CD14-positive monocyte (primary cell): ENCODE results near the gene ERCC2. TPM values are rescaled to one million over a fixed set of nuclear protein-coding genes. Genes with fewer than 3 reads are reported as not detected.

ENCODE experiments used
- DNase-seq, 3 donors: peaks; one replicate each; pipeline ENCODE4 v3.0.0-alpha.2; 2011 to 2022
- H2AFZ ChIP-seq: 2 replicates; pipeline ENCODE4 v1.6.0; 2012; ENCODE audit warnings: mild to moderate bottlenecking, low read depth, low read length, inconsistent platforms; ENCODE audit not compliant: insufficient read depth, poor library complexity, severe bottlenecking
- H3K27ac ChIP-seq, 2 donors: 1 replicate in 1 of 2; 2 replicates in 1 of 2; pipeline ENCODE4 v1.5.1; 2012 to 2013; ENCODE audit warnings: low read length in 2 of 2, control low read depth in 1 of 2, inconsistent platforms in 1 of 2, low read depth in 1 of 2, mild to moderate bottlenecking in 1 of 2
- H3K27me3 ChIP-seq, 2 donors: one replicate each; pipeline versions ENCODE4 v1.6.0 to v1.6.1; 2011 to 2013; ENCODE audit warnings: low read length in 2 of 2; ENCODE audit not compliant: control insufficient read depth in 2 of 2, insufficient read depth in 2 of 2
- H3K36me3 ChIP-seq, 2 donors: replicated peaks in 1 of 2; 1 replicate in 1 of 2; 2 replicates in 1 of 2; pipeline versions ENCODE4 v1.5.1 to v1.6.1; 2012 to 2013; ENCODE audit warnings: low read length in 2 of 2, control low read depth in 1 of 2, inconsistent platforms in 1 of 2, mild to moderate bottlenecking in 1 of 2; ENCODE audit not compliant: insufficient read depth in 2 of 2, control insufficient read depth in 1 of 2
- H3K4me1 ChIP-seq, 2 donors: 1 replicate in 1 of 2; 2 replicates in 1 of 2; pipeline versions ENCODE4 v1.5.1 to v1.6.1; 2012 to 2013; ENCODE audit warnings: low read length in 2 of 2, control low read depth in 1 of 2, inconsistent platforms in 1 of 2, mild to moderate bottlenecking in 1 of 2, moderate library complexity in 1 of 2; ENCODE audit not compliant: insufficient read depth in 2 of 2, control insufficient read depth in 1 of 2
- H3K4me2 ChIP-seq: replicated peaks from 2 replicates; pipeline ENCODE3; 2012; ENCODE audit warnings: low read length, moderate library complexity, mild to moderate bottlenecking; ENCODE audit not compliant: poor library complexity, severe bottlenecking; ENCODE audit errors: extremely low read depth
- H3K4me3 ChIP-seq, 3 experiments: fragments of 200-600 bp in 1 of 3; sonication (generic) in 1 of 3; replicated peaks in 1 of 3; 1 replicate in 2 of 3; 2 replicates in 1 of 3; pipeline ENCODE4 v1.5.1; 2011 to 2013; ENCODE audit warnings: low read length in 3 of 3, mild to moderate bottlenecking in 3 of 3, control low read depth in 2 of 3, low read depth in 2 of 3, inconsistent platforms in 1 of 3, moderate library complexity in 1 of 3
- H3K79me2 ChIP-seq: 2 replicates; pipeline ENCODE4 v1.6.0; 2012; ENCODE audit warnings: mild to moderate bottlenecking, control low read depth, inconsistent platforms, low read length, moderate library complexity; ENCODE audit not compliant: insufficient read depth
- H3K9ac ChIP-seq: 2 replicates; pipeline ENCODE4 v1.6.0; 2017; ENCODE audit warnings: low read length, mild to moderate bottlenecking; ENCODE audit not compliant: insufficient read depth, poor library complexity, severe bottlenecking
- H3K9me3 ChIP-seq, 2 donors: replicated peaks in 1 of 2; 1 replicate in 1 of 2; 2 replicates in 1 of 2; pipeline versions ENCODE4 v1.5.1 to v1.6.1; 2012 to 2013; ENCODE audit warnings: low read length in 2 of 2, control low read depth in 1 of 2; ENCODE audit not compliant: control insufficient read depth in 1 of 2, insufficient read depth in 1 of 2
- H4K20me1 ChIP-seq: 2 replicates; pipeline ENCODE4 v1.6.0; 2012; ENCODE audit warnings: mild to moderate bottlenecking, low read length, control low read depth, moderate library complexity; ENCODE audit not compliant: insufficient read depth
- H3K27ac Mint-ChIP-seq, 7 donors: one replicate each; pipeline ENCODE4 v1.8.0; 2020; ENCODE audit warnings: mild to moderate bottlenecking in 7 of 7, mixed read lengths in 7 of 7, moderate library complexity in 6 of 7, inconsistent platforms in 2 of 7
- H3K27me3 Mint-ChIP-seq, 3 donors: one replicate each; pipeline ENCODE4 v1.8.0; 2021 to 2022; ENCODE audit warnings: low read depth in 3 of 3, mild to moderate bottlenecking in 3 of 3, mixed read lengths in 3 of 3, moderate library complexity in 3 of 3, inconsistent platforms in 1 of 3
- H3K36me3 Mint-ChIP-seq, 2 donors: one replicate each; pipeline ENCODE4 v1.8.0; 2020; ENCODE audit warnings: mixed read lengths in 2 of 2, inconsistent platforms in 1 of 2, mild to moderate bottlenecking in 1 of 2
- H3K4me1 Mint-ChIP-seq: one replicate; pipeline ENCODE4 v1.8.0; 2020; ENCODE audit warnings: mild to moderate bottlenecking, mixed read lengths
- H3K4me3 Mint-ChIP-seq, 2 donors: one replicate each; pipeline ENCODE4 v1.8.0; 2020; ENCODE audit warnings: mild to moderate bottlenecking in 2 of 2, mixed read lengths in 2 of 2, moderate library complexity in 1 of 2
- H3K9me3 Mint-ChIP-seq, 7 donors: one replicate each; pipeline ENCODE4 v1.8.0; 2020 to 2022; ENCODE audit warnings: mixed read lengths in 7 of 7, mild to moderate bottlenecking in 6 of 7, moderate library complexity in 6 of 7, inconsistent platforms in 2 of 7
- WGBS: methylation state at CpG from one replicate; pipeline ENCODE4 v1.1.5; 2013; ENCODE audit warnings: missing lambda C conversion rate; ENCODE audit not compliant: insufficient coverage; 5-methylcytosine and 5-hydroxymethylcytosine counted together
- intact Hi-C, 2 donors: fragments of 100-400 bp; cut with micrococcal nuclease; formaldehyde crosslinking; loops; one replicate each; pipeline versions ENCODE4 v1.15.0 to v1.15.1; 2023
- polyA plus RNA-seq, 3 donors: library from polyadenylated mRNA; depleted of rRNA in 1 of 3; unstranded in 2 of 3; stranded (reverse) in 1 of 3; fragments of 300-500 nt in 2 of 3; fragments of >200 nt in 1 of 3; fragmentation: Illumina TruSeq in 2 of 3; gene quantifications; 1 replicate in 2 of 3; 2 replicates in 1 of 3; pipeline ENCODE4 v1.2.3, GENCODE V29; 2012 to 2021
- TF ChIP-seq, protein P1 (sequence below): fragments of 200-600 bp; IDR thresholded peaks from one replicate; pipeline ENCODE4 v1.8.0; 2022; ENCODE audit warnings: antibody characterized with exemption, mild to moderate bottlenecking

The ERCC2 gene
- polyA plus RNA-seq, 3 donors: 4.0 to 20.0 (median 4.4) TPM

DNA sequence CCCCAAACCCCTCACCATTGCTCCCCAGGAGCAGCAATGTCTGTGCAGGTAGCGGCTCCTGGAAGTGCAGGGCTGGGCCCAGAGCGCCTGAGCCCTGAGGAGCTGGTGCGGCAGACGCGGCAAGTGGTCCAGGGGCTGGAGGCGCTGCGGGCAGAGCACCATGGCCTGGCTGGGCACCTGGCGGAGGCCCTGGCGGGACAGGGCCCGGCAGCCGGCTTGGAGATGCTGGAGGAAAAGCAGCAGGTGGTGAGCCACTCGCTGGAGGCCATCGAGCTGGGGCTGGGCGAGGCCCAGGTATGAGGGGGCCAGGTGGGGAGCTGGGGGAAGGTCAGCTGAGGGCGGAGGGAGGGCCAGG is 24.9 kb downstream of the ERCC2 start:
- peaks cover 0 to 1% (median 0%) of the 10 kb centered on the region in 7 donors for H3K9me3 Mint-ChIP-seq
- Histone ChIP-seq H3K4me3 (no peak overlapping the region), H3K27ac (no peak overlapping the region), H4K20me1 (no peaks in the 10 kb centered on the region), H3K36me3 (no peaks in the 10 kb centered on the region), H3K79me2 (no peaks in the 10 kb centered on the region), H3K4me2 (no peak overlapping the region), H3K9me3 (no peaks in the 10 kb centered on the region), H3K27me3 (peaks cover 2 to 33% of the 10 kb centered on the region in 2 donors), H3K4me1 (peaks cover 0 to 5% of the 10 kb centered on the region in 2 donors), H3K9ac (no peak overlapping the region), H2AFZ (no peak overlapping the region)
- H3K36me3 Mint-ChIP-seq: peaks cover 2 to 3% of the 10 kb centered on the region in 2 donors
- H3K4me1 Mint-ChIP-seq: no peaks in the 10 kb centered on the region
- H3K27me3 Mint-ChIP-seq: peaks cover 13 to 30% (median 21%) of the 10 kb centered on the region in 3 donors
- H3K4me3 Mint-ChIP-seq: peak overlapping the region in 1 of 2 donors; percentile 28
- H3K27ac Mint-ChIP-seq: peak overlapping the region in 1 of 7 donors; percentile 26
- no peak for DNase-seq
- 91% methylated on average over 14 of the region's 15 CpGs for WGBS
- TF ChIP-seq, protein P1, sequence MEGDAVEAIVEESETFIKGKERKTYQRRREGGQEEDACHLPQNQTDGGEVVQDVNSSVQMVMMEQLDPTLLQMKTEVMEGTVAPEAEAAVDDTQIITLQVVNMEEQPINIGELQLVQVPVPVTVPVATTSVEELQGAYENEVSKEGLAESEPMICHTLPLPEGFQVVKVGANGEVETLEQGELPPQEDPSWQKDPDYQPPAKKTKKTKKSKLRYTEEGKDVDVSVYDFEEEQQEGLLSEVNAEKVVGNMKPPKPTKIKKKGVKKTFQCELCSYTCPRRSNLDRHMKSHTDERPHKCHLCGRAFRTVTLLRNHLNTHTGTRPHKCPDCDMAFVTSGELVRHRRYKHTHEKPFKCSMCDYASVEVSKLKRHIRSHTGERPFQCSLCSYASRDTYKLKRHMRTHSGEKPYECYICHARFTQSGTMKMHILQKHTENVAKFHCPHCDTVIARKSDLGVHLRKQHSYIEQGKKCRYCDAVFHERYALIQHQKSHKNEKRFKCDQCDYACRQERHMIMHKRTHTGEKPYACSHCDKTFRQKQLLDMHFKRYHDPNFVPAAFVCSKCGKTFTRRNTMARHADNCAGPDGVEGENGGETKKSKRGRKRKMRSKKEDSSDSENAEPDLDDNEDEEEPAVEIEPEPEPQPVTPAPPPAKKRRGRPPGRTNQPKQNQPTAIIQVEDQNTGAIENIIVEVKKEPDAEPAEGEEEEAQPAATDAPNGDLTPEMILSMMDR: no peak
- intact Hi-C loops: loop anchor here in 1 of 2 donors (10.0 kb wide), 1 partner anchor 201 kb away; no protein-coding TSS in a partner anchor

DNA sequence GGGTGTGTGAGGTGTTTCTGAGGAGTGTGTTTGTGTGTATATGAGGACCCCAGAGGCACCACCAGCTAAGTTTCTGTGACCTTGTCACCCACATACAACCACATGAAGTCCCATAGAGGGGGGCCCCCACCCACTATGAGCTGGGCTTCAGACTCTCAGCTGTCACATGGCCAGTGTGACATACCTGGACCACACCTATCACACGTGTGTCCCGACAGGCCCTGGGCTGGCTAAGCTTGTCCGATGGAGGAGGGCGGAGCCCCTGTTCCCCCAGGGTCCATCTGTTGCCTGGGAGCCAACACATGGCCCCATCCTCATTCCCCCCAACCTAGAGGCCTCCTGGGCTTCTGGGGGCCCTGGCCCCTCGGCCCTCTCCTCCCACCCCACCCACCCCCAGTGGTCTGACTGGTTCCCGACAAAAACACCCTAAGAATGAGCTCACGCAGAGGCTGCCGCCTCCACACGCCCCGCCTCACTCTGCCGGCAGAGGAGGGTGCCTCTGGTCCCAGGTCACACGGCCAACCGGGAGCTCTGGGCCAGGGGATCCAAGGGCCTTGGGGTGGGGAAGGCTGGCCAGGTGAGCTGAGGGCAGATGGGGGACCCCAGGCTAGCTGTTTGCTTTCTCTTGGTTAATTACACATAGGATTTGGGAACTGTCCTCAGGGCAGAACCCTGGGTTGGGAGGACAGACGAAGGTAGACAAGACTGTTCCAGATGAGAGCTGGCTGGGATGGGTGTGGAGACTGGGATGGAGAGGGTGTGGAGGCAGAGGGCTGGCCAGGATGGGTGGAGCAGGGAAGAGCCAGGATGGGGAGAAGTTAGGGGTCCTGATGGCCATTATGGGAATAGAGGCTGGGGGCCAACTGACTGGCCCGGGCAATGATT is 25.5 kb downstream of the ERCC2 start:
- Mint-ChIP-seq H3K9me3 (peaks cover 0 to 4% (median 0%) of the 10 kb centered on the region in 7 donors), H3K4me1 (no peaks in the 10 kb centered on the region), H3K27me3 (peaks cover 19 to 36% (median 27%) of the 10 kb centered on the region in 3 donors), H3K36me3 (peaks cover 0 to 3% of the 10 kb centered on the region in 2 donors), H3K27ac (peak overlapping the region in 1 of 7 donors; percentile 25), H3K4me3 (no peak overlapping the region)
- TF ChIP-seq, protein P1: no peak
- Histone ChIP-seq H3K9me3 (no peaks in the 10 kb centered on the region), H3K27me3 (peaks cover 4 to 39% of the 10 kb centered on the region in 2 donors), H3K27ac (no peak overlapping the region), H3K4me1 (peaks cover 0 to 7% of the 10 kb centered on the region in 2 donors), H3K9ac (no peak overlapping the region), H3K36me3 (no peaks in the 10 kb centered on the region), H4K20me1 (no peaks in the 10 kb centered on the region), H2AFZ (no peak overlapping the region), H3K4me3 (no peak overlapping the region), H3K4me2 (no peak overlapping the region), H3K79me2 (no peaks in the 10 kb centered on the region)
- intact Hi-C loops: loop anchor here in 1 of 2 donors (10.0 kb wide), 1 partner anchor 200 kb away; no protein-coding TSS in a partner anchor
- WGBS: 74% methylated on average over 9 of the region's 15 CpGs
- DNase-seq: no peak
